ENCODE data around the gene AKT2.

The AKT2 gene

DNA sequence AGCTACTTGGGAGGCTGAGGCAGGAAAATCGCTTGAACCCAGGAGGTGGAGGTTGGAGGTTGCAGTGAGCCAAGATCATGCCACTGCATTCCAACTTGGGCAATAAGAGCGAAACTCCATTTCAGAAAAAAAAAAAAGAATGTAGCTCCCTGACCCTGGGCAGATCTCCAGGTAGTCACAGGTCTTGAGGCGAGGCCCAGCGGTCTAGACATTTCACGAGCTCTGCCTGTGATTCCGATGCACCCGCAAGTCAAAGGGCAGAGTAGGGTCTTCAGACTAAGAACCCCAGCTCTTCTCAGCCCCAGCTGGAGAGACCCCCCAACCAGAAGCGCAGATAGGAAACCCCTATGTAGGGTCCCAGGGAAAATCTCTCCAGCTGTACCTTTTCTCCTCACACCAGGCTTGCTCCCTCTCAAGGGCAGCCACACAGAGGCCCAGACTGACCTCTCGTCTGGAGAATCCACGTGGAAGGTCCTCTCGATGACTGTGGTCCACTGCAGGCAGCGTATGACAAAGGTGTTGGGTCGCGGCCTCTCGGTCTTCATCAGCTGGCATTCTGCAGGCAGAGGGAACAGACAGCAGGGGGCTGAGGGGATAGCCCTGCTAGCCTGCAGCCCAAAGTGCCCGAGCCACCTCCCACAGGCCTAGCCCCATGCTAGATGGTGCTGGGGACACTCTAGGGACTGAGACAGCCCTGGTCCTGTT, 30.3 kb downstream of the AKT2 start:
- no peak for DNase-seq

GRCh38 chr19:40253611-40254092, 31.5 kb downstream of the AKT2 start:
- no peak for DNase-seq

DNA sequence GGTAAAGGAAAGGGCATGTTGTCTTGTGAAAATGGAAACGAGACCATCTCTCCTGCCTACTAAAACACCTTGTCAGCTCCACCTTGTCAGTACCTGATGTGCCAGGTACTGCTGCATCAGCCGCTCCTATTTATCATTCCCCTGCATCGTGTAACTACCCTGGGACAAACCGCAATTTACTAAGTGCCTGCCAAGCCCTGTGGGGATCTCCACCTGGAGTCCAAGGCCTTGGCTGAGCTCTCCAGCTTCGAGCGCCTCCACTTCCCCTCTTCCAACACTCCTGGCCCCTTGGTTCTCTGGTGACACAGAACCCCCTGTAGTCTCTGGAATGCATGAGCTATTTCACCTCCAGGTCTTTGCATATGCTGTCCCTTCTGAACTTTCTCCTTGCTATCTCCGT, 32.8 kb downstream of the AKT2 start:
- no peak for DNase-seq

DNA sequence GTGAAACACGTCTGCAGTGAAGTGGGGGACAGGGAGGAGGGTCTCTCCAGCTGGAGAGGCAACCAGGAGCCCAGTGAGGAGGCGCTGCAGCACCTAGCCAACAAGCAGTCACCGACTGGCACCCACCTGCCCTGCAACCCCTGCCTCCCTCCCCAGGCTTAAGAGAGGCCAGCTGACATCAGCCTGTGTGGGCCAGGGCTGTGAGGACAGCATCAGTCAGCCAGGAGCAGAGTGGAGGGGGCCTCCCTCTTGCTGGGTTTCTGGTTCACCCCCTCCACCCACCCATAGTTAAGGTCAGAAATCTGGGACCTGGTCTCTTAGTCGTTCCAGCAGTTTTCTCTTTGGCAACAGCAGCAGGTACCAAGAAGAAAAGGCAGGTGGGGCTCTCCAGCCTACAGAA, 33.2 kb downstream of the AKT2 start:
- no peak for DNase-seq

DNA sequence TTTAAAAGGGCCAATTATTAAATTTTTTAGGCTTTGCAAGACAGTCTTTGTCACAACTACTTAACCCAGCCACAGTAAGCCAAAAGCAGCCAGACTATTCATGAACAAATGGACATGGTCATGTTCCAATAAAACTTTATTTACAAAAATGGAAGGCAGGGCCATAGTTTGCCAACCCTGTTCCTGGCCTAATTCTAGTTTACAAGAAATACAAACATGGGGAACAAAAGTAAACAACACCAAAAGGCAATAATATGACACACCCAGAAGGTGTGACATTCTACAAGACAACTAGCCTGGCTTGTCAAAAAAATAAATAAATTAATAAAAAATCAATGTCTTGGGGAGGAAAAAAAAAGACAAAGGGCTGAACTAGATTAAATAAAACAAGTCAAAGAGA, 33.9 kb downstream of the AKT2 start:
- DNase-seq: no peak

- no peak for DNase-seq
Measured at GRCh38 chr19:40249781-40250180, 35.4 kb downstream of the AKT2 start.

DNA sequence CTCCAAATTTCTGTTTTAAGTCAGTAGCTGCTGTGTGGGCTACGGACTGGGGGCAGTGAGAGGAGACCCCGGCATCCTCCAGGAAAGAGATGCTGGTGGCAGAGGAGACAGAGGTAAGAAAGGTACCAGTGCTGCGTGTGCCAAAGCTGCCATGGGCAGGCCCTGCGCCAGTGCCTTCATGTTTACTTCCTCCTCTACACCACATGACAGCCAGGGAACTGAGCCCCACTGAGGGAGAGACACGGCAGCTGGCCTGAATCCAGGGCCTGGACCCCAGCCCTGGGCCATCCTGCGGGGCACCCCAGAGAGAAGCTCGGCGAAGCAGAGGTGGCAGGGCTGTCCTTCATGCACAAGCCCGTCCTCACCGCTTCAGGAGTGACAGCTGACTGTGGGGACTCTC, 35.9 kb downstream of the AKT2 start:
- no peak for DNase-seq

DNA sequence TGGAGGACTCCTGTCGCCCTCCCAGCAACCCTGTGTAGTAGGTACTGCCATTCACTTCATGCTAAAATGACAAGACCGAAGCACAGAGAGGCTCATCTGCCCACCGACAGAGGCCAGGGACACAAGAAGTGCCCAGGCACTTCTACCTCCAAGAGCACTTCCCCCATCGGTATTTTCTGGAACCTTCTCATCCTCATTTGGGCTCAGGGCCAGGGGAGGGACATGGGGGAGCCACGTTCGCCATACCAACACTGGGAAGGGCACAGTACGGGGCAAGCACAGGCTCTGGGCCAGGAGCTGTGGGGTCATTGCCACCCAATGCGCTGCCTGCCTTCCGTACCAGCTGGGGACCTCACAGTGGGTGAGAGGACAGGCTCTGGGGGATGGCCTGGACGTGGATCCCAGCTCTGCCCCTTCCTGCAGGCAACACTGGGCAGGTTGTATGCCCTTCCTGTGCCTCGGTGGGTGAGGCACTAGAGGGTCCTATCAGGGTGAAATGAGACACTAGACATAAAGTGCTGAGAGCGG, 37.3 kb downstream of the AKT2 start:
- DNase-seq: peak in 3 of 56 donors; percentile 19 to 23 (median 21)

- DNase-seq: no peak
Measured at GRCh38 chr19:40247178-40247577, 38.0 kb downstream of the AKT2 start.

DNA sequence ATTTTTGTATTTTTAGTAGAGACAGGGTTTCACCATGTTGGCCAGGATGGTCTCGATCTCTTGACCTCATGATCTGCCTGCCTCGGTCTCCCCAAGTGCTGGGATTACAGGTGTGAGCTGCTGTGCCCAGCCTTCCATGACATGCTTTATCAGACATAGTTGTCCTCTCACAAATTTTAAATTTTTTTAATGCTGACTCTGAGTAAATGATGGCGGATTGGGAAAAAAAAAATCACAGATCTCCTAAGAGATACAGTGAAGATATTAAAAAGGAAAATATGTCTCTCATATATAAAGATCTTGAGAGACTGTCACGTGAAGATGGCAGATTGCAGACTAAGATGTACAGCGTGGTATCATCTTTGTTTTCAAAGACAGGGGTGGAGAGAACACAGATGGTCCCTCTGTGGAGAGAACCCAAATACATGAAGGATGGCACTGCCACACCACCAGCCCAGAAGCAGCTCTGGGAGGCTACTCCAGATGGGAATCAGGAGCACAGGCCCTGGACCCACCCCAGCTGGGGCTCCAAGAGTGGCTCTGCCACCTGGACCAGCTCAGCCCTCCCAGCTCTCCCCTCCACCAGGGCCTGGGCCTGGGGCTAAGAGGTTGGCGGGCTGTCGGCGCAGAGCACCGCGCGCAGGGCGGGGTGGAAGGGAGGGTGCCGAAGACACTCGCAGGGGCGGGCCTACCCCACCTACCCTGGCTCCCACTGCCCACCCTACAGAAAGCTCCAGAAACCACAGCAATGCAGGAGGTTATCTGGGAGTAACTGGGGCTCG, 38.7 kb downstream of the AKT2 start:
- DNase-seq: no peak

DNA sequence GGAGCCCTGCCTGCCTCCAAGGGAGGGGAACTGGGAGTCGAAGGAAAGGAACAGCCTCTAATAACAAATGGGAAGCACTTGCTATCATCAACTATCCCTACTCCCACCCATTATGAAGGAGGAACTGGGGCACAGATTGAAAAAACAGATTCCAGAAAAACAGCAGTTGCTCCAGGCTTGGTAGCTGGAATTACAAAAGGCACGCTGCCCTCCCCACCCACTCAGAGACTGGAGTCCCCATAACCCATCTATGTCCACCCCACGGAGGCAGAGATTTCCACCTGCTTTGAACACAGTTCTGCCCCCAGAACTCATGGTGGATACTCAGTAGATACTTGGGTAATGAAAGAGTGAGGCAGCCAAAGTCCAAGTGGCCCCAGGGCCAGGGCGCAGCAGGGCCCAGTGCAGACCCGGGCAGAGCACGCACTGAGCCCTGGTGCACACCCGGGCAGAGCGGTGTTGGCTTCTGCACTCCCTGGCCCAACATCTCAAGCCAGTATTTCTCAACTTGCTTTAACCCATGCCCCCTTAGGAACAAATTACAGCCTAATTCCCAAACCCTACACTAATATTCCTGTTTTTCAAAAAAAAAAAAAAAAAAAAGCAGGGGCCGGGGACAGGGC, 39.5 kb downstream of the AKT2 start:
- no peak for DNase-seq

GRCh38 chr19:40244579-40245317, 40.4 kb downstream of the AKT2 start:
- no peak for DNase-seq

- no peak for DNase-seq
Measured at GRCh38 chr19:40243181-40243580, 42.0 kb downstream of the AKT2 start.

DNA sequence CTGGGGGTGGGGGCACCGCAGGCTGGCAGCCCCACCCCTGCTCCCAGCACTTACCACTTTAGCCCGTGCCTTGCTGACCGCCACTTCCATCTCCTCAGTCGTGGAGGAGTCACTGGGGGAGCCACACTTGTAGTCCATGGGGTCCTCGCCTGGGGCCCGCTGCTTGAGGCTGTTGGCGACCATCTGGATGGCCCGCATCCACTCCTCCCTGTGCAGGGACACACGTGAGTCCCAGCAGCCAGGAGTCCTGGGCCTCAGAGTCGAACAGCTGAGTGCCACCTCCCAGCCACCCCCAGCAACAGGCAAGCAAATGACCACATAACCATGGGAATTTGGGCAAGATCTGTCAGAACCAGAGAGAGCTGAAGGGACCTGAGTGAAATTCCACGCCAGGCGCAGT, 42.7 kb downstream of the AKT2 start:
- DNase-seq: peak in 1 of 56 donors; percentile 38

GRCh38 chr19:40241809-40242384, 43.2 kb downstream of the AKT2 start:
- peak in 54 of 56 donors; percentile 12 to 91 (median 78) for DNase-seq

DNA sequence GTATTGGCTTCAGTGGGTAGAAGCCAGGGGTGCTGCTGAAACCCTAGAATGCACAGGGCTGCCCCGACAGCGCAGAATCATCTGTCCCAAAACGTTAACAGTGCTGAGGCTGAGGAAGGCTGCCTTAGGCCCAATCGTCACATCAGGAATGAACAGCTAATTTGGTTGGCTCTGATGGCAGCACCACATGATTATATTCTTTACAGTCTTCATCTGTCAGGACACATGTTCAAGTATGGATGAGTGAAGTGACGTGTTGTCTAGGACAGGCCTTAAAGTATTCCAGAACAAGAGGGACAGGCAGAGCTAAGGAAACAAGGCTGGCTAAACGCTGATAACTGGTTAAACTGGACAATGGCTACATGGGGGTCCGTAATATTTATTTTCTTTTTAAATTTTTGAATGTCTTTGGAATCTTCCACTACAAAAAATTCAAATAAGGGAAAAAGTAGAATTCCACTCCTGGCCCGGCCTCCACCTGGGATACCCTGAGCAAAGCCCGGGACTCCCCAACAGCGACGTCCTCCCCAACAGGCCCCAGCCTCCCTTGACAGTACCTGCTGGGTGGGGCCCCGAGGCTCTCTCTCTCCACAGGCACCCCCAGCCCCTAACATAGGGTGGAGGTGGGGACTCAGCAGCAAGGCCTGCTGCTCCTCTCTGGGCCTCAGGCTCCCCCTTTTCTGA, 43.9 kb downstream of the AKT2 start:
- DNase-seq: no peak

DNA sequence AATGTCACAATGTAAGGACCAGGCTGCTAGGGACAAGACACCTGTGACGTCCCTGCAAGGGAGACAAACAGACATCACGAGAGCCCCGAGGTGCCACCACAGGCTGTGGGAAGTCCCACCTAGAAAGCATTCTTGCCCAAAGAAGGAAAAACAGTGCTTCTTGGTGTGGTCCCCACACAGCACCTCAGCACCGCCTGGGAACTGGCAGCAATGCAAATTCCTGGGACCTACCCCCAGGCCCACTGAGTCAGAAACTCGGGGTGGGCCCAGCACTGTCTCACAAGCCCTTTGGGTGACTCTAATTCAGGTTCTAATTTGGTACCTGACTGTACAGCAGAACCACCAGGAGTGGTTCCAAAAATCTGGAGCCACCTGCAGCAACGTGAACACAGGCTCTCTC, 44.8 kb downstream of the AKT2 start:
- no peak for DNase-seq

DNA sequence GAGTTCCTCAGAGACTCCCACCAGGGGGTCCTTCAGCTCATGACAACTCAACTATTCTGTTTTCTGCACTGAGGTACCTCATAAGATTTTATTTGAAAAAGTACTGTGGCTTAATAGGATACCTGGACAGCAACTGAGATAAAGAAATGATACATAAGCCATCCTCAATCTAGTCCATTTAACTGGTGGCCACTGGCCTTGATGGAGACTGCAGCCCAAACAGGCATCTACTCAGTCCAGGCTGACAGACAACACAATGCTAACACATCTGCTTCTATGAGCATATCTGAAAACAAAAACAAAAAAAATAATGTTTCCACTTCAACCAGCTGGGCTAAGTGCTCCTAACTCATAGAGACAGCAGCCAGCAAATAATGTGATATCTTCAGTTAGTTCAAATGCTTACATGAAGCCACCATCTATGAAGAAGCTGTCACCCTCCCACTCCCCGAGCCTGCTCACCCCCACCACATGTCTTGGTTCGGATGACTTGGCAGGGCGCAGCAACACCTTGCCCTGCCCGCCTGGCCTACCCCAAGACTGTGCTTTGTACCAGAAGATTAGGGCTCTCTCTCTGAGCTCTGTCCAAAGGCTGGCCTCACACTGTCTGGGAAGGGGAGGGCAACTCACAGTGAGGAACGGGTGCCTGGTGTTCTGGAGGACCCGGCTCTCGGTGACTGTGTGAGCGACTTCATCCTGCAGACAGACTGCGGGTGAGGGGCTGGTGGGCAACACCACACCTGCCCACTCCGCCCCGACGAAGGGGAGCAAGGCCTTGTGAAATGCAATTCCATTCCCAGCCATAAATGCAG, 45.5 kb downstream of the AKT2 start:
- peak in 1 of 56 donors; percentile 25 for DNase-seq

DNA sequence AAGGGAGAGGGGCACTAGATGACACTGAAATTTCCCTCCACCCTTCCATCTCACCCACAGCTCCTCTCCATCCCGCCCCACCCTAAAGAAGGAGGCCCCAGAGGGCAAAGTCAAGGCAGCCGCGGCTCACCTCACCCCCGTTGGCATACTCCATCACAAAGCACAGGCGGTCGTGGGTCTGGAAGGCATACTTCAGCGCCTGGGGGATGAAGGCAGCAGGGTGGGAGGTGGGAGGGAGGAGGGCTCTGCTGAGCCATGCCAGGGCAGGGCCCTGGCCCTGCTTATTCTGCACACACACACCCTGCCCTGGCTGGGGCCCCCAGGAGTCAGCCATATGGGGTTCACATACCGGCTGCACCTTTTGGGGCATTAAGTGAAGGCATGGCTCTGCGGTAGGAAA, 46.4 kb downstream of the AKT2 start:
- DNase-seq: no peak

DNA sequence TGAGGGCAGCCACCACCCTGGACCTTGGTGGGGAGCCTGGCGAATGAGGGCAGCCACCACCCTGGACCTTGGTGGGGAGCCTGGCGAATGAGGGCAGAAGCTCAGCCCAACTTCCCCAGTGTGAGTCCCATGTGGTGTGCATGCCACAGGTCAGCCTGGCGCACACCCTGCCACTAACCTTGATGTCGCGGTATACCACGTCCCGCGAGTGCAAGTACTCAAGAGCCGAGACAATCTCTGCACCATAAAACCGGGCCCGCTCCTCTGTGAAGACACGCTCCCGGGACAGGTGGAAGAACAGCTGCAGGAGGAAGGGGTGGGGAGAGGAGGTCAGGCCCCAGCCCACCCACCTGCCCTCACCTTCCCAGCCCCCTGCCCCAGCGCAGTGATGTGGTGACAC, 47.4 kb downstream of the AKT2 start:
- DNase-seq: no peak
